Liver (tissue), 9 donors: ENCODE results near the gene SNAPC3. TPM values are rescaled to one million over a fixed set of nuclear protein-coding genes. Genes with fewer than 3 reads are reported as not detected.

ENCODE experiments used
- DNase-seq: peaks from one replicate; pipeline ENCODE4 v3.0.0-alpha.2; 2017; ENCODE audit warnings: low spot score
- H3K27ac ChIP-seq, 2 donors: one replicate each; pipeline ENCODE4 v1.7.0; 2013; ENCODE audit warnings: inconsistent platforms in 2 of 2, low read length in 2 of 2, control low read depth in 1 of 2, low read depth in 1 of 2, mild to moderate bottlenecking in 1 of 2
- H3K27me3 ChIP-seq, 4 donors: one replicate each; pipeline versions ENCODE4 v1.6.1 to v1.7.0; 2013; ENCODE audit warnings: low read length in 3 of 4, inconsistent platforms in 1 of 4, mild to moderate bottlenecking in 1 of 4, moderate library complexity in 1 of 4; ENCODE audit not compliant: control insufficient read depth in 4 of 4, insufficient read depth in 4 of 4
- H3K36me3 ChIP-seq, 4 donors: one replicate each; pipeline versions ENCODE4 v1.6.1 to v1.7.0; 2013; ENCODE audit warnings: low read length in 3 of 4, mild to moderate bottlenecking in 3 of 4, low read depth in 1 of 4, moderate library complexity in 1 of 4; ENCODE audit not compliant: control insufficient read depth in 4 of 4, insufficient read depth in 3 of 4
- H3K4me1 ChIP-seq, 4 donors: one replicate each; pipeline versions ENCODE4 v1.6.1 to v1.7.0; 2013; ENCODE audit warnings: low read length in 3 of 4, mild to moderate bottlenecking in 3 of 4, moderate library complexity in 1 of 4; ENCODE audit not compliant: control insufficient read depth in 4 of 4, insufficient read depth in 4 of 4
- H3K4me3 ChIP-seq, 3 donors: one replicate each; pipeline versions ENCODE4 v1.6.1 to v1.7.0; 2013; ENCODE audit warnings: low read length in 3 of 3, control low read depth in 1 of 3, low read depth in 1 of 3, mild to moderate bottlenecking in 1 of 3
- H3K9ac ChIP-seq, 2 donors: one replicate each; pipeline ENCODE4 v1.7.0; 2013; ENCODE audit warnings: low read length in 2 of 2, mild to moderate bottlenecking in 2 of 2, moderate library complexity in 2 of 2, control low read depth in 1 of 2, low read depth in 1 of 2
- H3K9me3 ChIP-seq, 4 donors: one replicate each; pipeline versions ENCODE4 v1.6.1 to v1.7.0; 2013; ENCODE audit warnings: low read length in 3 of 4; ENCODE audit not compliant: control insufficient read depth in 4 of 4
- ATF3 ChIP-seq: IDR thresholded peaks from 2 replicates; pipeline ENCODE4 v1.6.1; 2016; ENCODE audit warnings: antibody characterized with exemption
- CTCF ChIP-seq: fragments of 150-350 bp; IDR thresholded peaks from 2 replicates; pipeline ENCODE4 v1.5.1; 2017; ENCODE audit warnings: improper control_type of control experiment, low read depth, low read length; ENCODE audit not compliant: missing input control
- FOXA1 ChIP-seq: IDR thresholded peaks from 2 replicates; pipeline ENCODE4 v1.6.1; 2016; ENCODE audit warnings: antibody characterized with exemption
- FOXA2 ChIP-seq: IDR thresholded peaks from 2 replicates; pipeline ENCODE4 v1.6.1; 2016; ENCODE audit warnings: antibody characterized with exemption
- HNF4G ChIP-seq: IDR thresholded peaks from 2 replicates; pipeline ENCODE4 v1.6.1; 2016; ENCODE audit warnings: antibody characterized with exemption
- NR2F2 ChIP-seq: IDR thresholded peaks from 2 replicates; pipeline ENCODE4 v1.6.1; 2016; ENCODE audit warnings: antibody characterized with exemption
- RXRA ChIP-seq, 2 donors: IDR thresholded peaks; 2 replicates each; pipeline ENCODE4 v1.6.1; 2017 to 2018; ENCODE audit warnings: antibody characterized with exemption in 2 of 2, mild to moderate bottlenecking in 1 of 2
- SP1 ChIP-seq: IDR thresholded peaks from 2 replicates; pipeline ENCODE4 v1.6.1; 2018; ENCODE audit warnings: antibody characterized with exemption, mild to moderate bottlenecking
- TAF1 ChIP-seq: conservative IDR thresholded peaks from 2 replicates; pipeline ENCODE4 v1.6.1; 2016; ENCODE audit warnings: antibody characterized with exemption, mild to moderate bottlenecking
- YY1 ChIP-seq: IDR thresholded peaks from 2 replicates; pipeline ENCODE4 v1.6.1; 2016; ENCODE audit warnings: antibody characterized with exemption, mild to moderate bottlenecking
- WGBS: extraction: QIAGEN DNeasy Blood & Tissue Kit; methylation state at CpG from one replicate; pipeline ENCODE4 v1.1.7; 2013; 5-methylcytosine and 5-hydroxymethylcytosine counted together
- polyA plus RNA-seq, 2 donors: library from polyadenylated mRNA; stranded (reverse) in 1 of 2; unstranded in 1 of 2; fragments of 200-250 nt in 1 of 2; fragments of >200 nt in 1 of 2; fragmentation: Nextera tagmentation in 1 of 2; extraction: Ambion mirVana in 1 of 2; gene quantifications; one replicate each; pipeline versions ENCODE4 v1.2.1 to v1.2.3, GENCODE V29; 2013 to 2015
- total RNA-seq, 2 donors: library from RNA; depleted of rRNA; stranded (reverse); fragments of >200 nt; gene quantifications; one replicate each; pipeline ENCODE4 v1.2.3, GENCODE V29; 2014
- TF ChIP-seq, protein P1 (sequence below): IDR thresholded peaks from 2 replicates; pipeline ENCODE4 v1.6.1; 2016; ENCODE audit warnings: antibody characterized with exemption
- donor health status: healthy.
- donor health status: healthy.
- donor health status: healthy.
- donor health status: healthy.
- donor health status: healthy.

SNAPC3 gene
- total and polyA plus RNA-seq, 4 donors = 7.4 to 19.6 (median 13.5) TPM

DNA sequence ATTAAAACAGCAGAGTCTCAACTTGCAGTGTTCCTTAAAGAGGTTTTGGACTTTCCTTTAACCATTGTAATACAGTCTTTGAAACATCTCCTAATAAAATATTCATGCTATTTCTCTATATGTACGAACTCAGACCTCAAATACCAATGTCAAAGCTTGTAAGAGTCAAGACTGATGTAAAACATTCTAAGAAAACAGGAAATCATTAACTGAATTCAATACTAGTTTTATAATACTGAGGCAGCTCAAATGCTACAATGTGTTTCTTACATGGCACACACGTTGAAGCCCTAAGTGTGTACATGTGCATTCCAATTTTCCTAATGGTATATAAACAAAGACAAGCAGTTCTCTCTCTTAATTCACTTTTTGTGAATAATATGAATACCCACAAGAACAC, 76.5 kb downstream of the SNAPC3 start:
- H3K9me3 ChIP-seq = no peaks in the 10 kb centered on the region
- no peak overlapping the region for H3K27ac ChIP-seq
- no peak overlapping the region for H3K4me3 ChIP-seq
- H3K27me3 ChIP-seq = no peaks in the 10 kb centered on the region
- no peak overlapping the region for H3K9ac ChIP-seq
- DNase-seq = no peak
- peaks cover 0 to 3% (median 0%) of the 10 kb centered on the region in 4 donors for H3K4me1 ChIP-seq
- WGBS = 78% methylated on average over 2 of the region's 2 CpGs
- H3K36me3 ChIP-seq = peaks cover 0 to 5% (median 4%) of the 10 kb centered on the region in 4 donors
- TF ChIP-seq NR2F2 (no peak), FOXA1 (no peak), YY1 (no peak), RXRA (IDR thresholded peaks at IDR 0.05) (no peak), ATF3 (no peak)
- TF ChIP-seq, protein P1, sequence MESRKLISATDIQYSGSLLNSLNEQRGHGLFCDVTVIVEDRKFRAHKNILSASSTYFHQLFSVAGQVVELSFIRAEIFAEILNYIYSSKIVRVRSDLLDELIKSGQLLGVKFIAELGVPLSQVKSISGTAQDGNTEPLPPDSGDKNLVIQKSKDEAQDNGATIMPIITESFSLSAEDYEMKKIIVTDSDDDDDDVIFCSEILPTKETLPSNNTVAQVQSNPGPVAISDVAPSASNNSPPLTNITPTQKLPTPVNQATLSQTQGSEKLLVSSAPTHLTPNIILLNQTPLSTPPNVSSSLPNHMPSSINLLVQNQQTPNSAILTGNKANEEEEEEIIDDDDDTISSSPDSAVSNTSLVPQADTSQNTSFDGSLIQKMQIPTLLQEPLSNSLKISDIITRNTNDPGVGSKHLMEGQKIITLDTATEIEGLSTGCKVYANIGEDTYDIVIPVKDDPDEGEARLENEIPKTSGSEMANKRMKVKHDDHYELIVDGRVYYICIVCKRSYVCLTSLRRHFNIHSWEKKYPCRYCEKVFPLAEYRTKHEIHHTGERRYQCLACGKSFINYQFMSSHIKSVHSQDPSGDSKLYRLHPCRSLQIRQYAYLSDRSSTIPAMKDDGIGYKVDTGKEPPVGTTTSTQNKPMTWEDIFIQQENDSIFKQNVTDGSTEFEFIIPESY = no peak

DNA sequence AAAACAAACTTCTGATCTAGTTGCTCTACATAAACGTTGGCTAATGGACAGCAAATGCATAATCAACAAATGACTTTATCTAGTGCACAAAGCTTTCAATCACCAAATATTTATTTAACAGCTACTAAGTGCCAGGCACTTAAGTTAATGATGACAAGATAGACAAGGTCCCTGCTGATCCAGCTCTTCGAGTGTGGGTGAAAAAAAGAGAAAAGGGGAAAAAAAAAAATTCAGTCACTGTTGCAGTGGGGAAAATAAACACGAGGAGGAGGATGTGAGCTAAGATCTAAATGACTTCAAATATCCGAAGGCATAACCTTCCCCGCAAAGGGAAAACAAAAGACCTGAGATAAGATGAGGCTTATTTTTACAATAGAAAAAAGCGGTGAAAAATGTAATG, 78.5 kb downstream of the SNAPC3 start:
- no peak for TF ChIP-seq FOXA2
- no peak for TF ChIP-seq TAF1
- no peak for TF ChIP-seq RXRA (IDR thresholded peaks at IDR 0.05)
- no peak for TF ChIP-seq FOXA1
- 63% methylated on average over 6 of the region's 6 CpGs for WGBS
- Histone ChIP-seq H3K4me1 (peaks cover 0 to 3% (median 0%) of the 10 kb centered on the region in 4 donors), H3K9ac (no peak overlapping the region), H3K4me3 (no peak overlapping the region), H3K9me3 (no peaks in the 10 kb centered on the region), H3K27me3 (no peaks in the 10 kb centered on the region), H3K36me3 (peaks cover 4 to 14% (median 7%) of the 10 kb centered on the region in 4 donors), H3K27ac (no peak overlapping the region)
- DNase-seq = no peak

- Histone ChIP-seq H3K27ac (no peak overlapping the region), H3K36me3 (peaks cover 4 to 19% (median 7%) of the 10 kb centered on the region in 4 donors), H3K9me3 (no peaks in the 10 kb centered on the region), H3K9ac (no peak overlapping the region), H3K27me3 (no peaks in the 10 kb centered on the region), H3K4me1 (peaks cover 0 to 2% (median 0%) of the 10 kb centered on the region in 4 donors), H3K4me3 (no peak overlapping the region)
- no peak for DNase-seq
- no peak for TF ChIP-seq CTCF
- no peak for TF ChIP-seq RXRA (IDR thresholded peaks at IDR 0.05)
- no peak for TF ChIP-seq FOXA1
- TF ChIP-seq SP1 = no peak
- TF ChIP-seq HNF4G = no peak
- 96% methylated on average over 5 of the region's 5 CpGs for WGBS
Observed at GRCh38 chr9:15501803-15502202, 79.1 kb downstream of the SNAPC3 start.
